GM11168 (cell line): Measurements from ENCODE around the gene MEIS1.

Experiments used
- in situ Hi-C: fragments of 300-500 bp; cut with MboI; formaldehyde crosslinking; loops from one replicate; pipeline ENCODE4 v1.12.0; 2022; ENCODE audit warnings: low sequenced_read_pairs; ENCODE audit not compliant: unreplicated experiment

Gene MEIS1

DNA sequence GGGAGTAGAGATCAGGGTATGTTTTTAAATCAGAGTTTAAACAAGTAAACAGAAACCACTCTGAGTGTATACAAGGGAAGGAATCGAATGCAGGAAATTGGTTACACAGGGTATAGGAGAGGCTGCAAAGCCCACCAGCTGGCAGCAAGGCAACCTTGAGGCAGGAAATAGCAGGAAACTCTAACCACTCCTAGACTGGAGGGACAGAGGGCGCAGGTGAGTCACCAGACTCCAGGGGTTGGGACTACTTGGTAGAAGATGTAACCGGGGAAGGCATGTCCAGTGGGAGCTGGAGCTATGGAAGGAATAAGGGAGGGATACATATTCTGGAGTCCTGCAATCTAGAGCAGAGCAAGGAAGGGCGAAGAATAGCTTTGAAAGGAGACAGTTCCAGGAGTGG, 152.3 kb downstream of the MEIS1 start:
- in situ Hi-C loops: loop anchor here (25.0 kb wide), 1 partner anchor 150 kb away; the partner anchor contains the start of gene MEIS1

DNA sequence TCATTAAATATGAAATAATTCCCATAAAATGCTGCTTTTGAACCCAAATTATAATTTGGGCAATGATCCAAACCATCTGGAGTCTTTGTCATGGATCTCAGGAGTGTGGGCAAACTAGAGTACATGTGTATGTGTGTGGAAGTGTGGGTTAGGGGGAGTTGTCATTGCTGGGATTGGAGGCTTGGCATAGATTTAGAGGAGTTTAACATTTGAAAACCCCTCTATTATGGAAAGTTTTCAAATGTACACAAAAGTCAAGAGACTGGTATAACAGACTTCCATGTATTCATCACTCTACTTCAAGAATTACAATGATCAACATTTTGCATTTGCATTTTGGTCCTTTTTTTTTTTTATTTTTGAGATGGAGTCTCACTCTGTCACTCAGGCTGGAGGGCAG, 159.1 kb downstream of the MEIS1 start:
- in situ Hi-C loops: loop anchor here (25.0 kb wide), 1 partner anchor 157 kb away; the partner anchor contains the start of gene MEIS1

DNA sequence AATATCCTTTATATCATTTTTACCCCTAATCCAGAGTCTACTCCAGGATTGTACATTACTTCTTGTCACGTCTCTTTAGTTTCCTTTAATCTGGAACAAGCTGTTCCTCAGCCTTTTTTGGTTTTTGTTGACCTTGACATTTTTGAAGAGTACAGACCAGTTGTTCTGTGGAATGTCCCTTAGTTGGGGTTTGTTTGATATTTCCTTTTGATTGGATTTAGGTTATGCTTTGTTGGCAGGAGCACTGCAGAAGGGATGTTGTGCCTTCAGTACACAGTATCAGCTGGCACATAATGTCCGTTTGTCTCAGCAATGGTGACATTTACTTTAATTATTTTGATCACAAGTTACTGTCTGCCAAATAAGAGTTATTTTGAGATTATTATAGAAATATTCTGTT, 160.6 kb downstream of the MEIS1 start:
- in situ Hi-C loops: loop anchor here (25.0 kb wide), 1 partner anchor 158 kb away; the partner anchor contains the start of gene MEIS1

DNA sequence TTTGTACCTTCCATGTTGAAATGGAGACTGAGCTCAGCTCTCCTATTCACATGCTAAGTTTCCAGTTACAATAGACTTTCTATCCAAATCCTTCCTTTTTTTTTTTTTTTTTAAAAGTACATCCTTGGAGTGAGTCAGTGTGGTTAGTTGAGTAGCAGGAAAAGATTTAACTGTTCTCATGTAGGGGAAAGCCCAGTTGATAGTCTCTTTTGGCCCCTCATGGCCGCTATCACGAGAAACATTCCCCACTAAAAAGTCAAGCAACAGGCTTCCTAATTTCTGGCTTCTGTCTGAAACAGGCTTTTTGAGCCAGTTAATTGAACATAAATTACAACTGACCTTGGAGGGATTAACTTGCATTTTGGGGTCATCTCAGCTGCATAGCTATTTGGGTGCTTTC, 161.3 kb downstream of the MEIS1 start:
- in situ Hi-C loops: loop anchor here (25.0 kb wide), 1 partner anchor 159 kb away; the partner anchor contains the start of gene MEIS1

DNA sequence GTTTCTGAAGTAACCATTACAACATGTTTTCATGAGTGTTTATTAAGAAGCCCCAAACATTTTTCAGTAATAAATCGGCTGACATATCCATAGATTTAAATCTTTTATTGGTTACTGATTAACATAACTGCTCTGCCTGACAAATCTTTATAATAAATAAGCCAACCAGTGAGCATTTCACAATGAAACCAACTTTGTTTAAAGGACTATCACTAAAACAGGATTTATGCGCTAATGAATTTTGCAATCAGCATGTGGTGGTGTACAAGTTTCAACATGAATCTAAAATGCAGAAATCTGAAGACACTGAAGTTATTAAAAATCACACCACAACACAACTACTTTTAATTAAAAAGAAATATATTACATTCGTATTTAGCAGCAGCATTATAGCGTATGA, 166.7 kb downstream of the MEIS1 start:
- in situ Hi-C loops: no loop called here

DNA sequence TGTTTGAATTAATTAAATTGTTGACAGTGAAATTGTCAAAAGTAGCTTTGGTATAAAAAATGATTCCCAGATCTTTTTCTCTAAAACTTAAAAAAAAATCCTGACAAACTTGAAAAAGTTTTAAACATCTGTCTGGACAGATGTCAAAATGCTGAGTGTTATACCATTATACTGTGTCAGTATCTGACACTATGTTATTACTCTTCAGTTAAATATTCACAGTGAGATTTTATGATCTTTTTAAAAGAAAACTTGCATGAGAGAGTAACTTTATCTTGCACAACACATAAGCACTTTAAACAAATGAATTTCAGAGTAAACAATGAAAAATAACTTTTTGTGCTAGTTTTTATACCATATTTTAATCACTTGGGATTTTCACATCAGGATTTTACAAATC, 167.4 kb downstream of the MEIS1 start:
- in situ Hi-C loops: no loop called here

DNA sequence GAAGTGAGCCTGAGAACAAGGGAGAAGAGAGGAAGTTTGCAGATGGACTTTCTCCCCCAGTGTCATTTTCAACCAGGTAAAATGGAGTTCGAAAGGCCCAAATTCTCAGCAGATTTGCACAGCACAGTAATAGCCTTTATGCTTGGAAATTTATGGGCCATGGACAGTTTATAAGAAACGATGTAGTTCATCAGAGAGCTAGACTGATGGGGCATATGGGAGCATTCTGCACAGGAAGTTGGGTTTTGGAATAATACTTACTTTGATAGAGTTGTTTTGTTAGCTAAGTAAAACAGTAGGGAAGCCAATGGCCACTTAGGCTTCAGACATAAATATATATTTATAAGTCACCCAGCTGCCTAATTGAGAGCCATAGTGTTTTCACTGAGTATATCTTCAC, 169.4 kb downstream of the MEIS1 start:
- in situ Hi-C loops: no loop called here

DNA sequence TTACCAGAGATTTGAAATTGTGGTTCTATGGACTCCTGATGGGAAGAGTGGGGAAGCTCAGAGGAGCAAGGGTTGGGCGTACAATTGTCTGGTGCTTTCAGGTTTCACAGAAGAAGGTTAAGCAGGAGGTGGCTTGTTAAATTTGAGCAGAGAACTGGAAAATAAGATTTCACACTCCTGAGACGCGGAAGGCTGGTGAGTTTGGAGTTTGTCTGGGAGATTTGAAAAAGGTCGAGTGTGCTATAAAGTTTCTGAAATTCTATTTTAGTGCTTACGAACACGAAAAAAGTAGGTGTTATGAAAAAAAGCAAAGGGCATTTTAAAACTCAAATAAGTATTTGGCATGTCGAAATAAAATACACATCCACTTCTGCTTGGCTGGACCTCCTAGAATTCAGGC, 170.1 kb downstream of the MEIS1 start:
- in situ Hi-C loops: no loop called here

DNA sequence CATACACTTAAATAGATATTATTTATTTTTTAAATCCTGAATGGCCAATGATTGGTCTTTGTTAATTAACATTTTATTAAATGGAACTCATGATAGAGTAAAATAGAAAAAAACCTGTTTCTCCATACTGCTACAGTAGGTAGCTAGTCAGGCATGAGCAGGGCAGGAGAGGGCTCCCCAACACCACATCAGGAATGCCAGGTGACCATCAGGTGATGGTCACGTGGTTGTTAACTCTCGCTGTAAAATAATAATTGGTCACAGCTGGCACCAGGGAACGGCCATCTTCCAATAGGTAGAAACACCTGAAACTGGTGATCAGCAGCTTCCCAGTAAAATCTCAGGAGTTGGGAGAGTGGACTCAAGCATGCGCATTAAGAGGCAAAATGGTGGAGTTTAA, 172.2 kb downstream of the MEIS1 start:
- in situ Hi-C loops: no loop called here
